Neuronal stem cell (in vitro differentiated cells): ENCODE data around the gene WNT8A.

Source experiments
- DNase-seq: peaks from one replicate; pipeline ENCODE4 v3.0.0-alpha.2; 2013; ENCODE audit warnings: low spot score
- H2AFZ ChIP-seq: one replicate; pipeline ENCODE4 v1.6.1; 2013; ENCODE audit warnings: mild to moderate bottlenecking, low read length, inconsistent platforms
- H2AK5ac ChIP-seq: 2 replicates; pipeline ENCODE4 v1.6.1; 2013; ENCODE audit warnings: low read depth, mild to moderate bottlenecking, inconsistent platforms, low read length, moderate library complexity, mixed read lengths
- H2BK120ac ChIP-seq: 2 replicates; pipeline ENCODE4 v1.6.1; 2013; ENCODE audit warnings: low read depth, mild to moderate bottlenecking, inconsistent platforms, low read length, moderate library complexity, mixed read lengths
- H2BK12ac ChIP-seq: one replicate; pipeline ENCODE4 v1.6.1; 2013; ENCODE audit warnings: low read length, inconsistent platforms
- H2BK15ac ChIP-seq: 2 replicates; pipeline ENCODE4 v1.6.1; 2013; ENCODE audit warnings: mild to moderate bottlenecking, low read length, inconsistent platforms, mixed read lengths
- H2BK5ac ChIP-seq: one replicate; pipeline ENCODE4 v1.6.1; 2013; ENCODE audit warnings: inconsistent platforms, mild to moderate bottlenecking, low read length, moderate library complexity
- H3K14ac ChIP-seq: one replicate; pipeline ENCODE4 v1.6.1; 2013; ENCODE audit warnings: low read length, inconsistent platforms
- H3K18ac ChIP-seq: 2 replicates; pipeline ENCODE4 v1.6.1; 2013; ENCODE audit warnings: low read length, inconsistent platforms
- H3K23ac ChIP-seq: 2 replicates; pipeline ENCODE4 v1.6.1; 2013; ENCODE audit warnings: low read depth, mild to moderate bottlenecking, mixed read lengths, low read length, inconsistent platforms; ENCODE audit not compliant: poor library complexity
- H3K27ac ChIP-seq: replicated peaks from 3 replicates; pipeline ENCODE4 v1.5.1; 2013; ENCODE audit warnings: low read length, inconsistent platforms
- H3K27me3 ChIP-seq, 3 experiments: 2 replicates each; pipeline ENCODE4 v1.6.1; 2013; ENCODE audit warnings: low read length in 3 of 3, mild to moderate bottlenecking in 2 of 3, inconsistent platforms in 1 of 3, low read depth in 1 of 3, mixed read lengths in 1 of 3, moderate library complexity in 1 of 3; ENCODE audit not compliant: control insufficient read depth in 3 of 3, insufficient read depth in 3 of 3
- H3K36me3 ChIP-seq, 2 donors: replicated peaks in 1 of 2; 2 replicates each; pipeline ENCODE4 v1.6.1; 2013; ENCODE audit warnings: low read length in 2 of 2; ENCODE audit not compliant: control insufficient read depth in 2 of 2, insufficient read depth in 2 of 2
- H3K4ac ChIP-seq: 2 replicates; pipeline ENCODE4 v1.6.1; 2013; ENCODE audit warnings: inconsistent platforms, mild to moderate bottlenecking, low read length, moderate library complexity
- H3K4me1 ChIP-seq, 2 donors: 1 replicate in 1 of 2; 2 replicates in 1 of 2; pipeline ENCODE4 v1.6.1; 2013; ENCODE audit warnings: low read length in 2 of 2, low read depth in 1 of 2; ENCODE audit not compliant: control insufficient read depth in 2 of 2, insufficient read depth in 1 of 2
- H3K4me2 ChIP-seq: one replicate; pipeline ENCODE4 v1.6.1; 2013; ENCODE audit warnings: mild to moderate bottlenecking, low read length, inconsistent platforms; ENCODE audit not compliant: insufficient read depth, poor library complexity, severe bottlenecking
- H3K4me3 ChIP-seq, 2 donors: 2 replicates each; pipeline ENCODE4 v1.5.1; 2013; ENCODE audit warnings: low read length in 2 of 2, mild to moderate bottlenecking in 2 of 2, inconsistent platforms in 1 of 2, moderate library complexity in 1 of 2
- H3K79me1 ChIP-seq: one replicate; pipeline ENCODE4 v1.6.1; 2013; ENCODE audit warnings: low read depth, mild to moderate bottlenecking, inconsistent platforms, low read length, moderate library complexity
- H3K9ac ChIP-seq: one replicate; pipeline ENCODE4 v1.6.1; 2013; ENCODE audit warnings: mild to moderate bottlenecking, low read depth, low read length, inconsistent platforms; ENCODE audit not compliant: poor library complexity
- H3K9me3 ChIP-seq, 2 donors: replicated peaks in 1 of 2; 2 replicates each; pipeline versions ENCODE3 to v1.6.1; 2013; ENCODE audit warnings: low read length in 2 of 2, mild to moderate bottlenecking in 2 of 2, inconsistent platforms in 1 of 2, low read depth in 1 of 2, mixed read lengths in 1 of 2, moderate library complexity in 1 of 2; ENCODE audit not compliant: control insufficient read depth in 2 of 2, insufficient read depth in 1 of 2
- H4K8ac ChIP-seq: one replicate; pipeline ENCODE4 v1.6.1; 2013; ENCODE audit warnings: low read depth, mild to moderate bottlenecking, inconsistent platforms, low read length, moderate library complexity
- H4K91ac ChIP-seq: one replicate; pipeline ENCODE4 v1.6.1; 2013; ENCODE audit warnings: low read length, low read depth, mild to moderate bottlenecking, inconsistent platforms; ENCODE audit not compliant: poor library complexity
- WGBS, 2 donors: extraction: QIAGEN DNeasy Blood & Tissue Kit; methylation state at CpG; one replicate each; pipeline ENCODE4 v1.1.7; 2013; ENCODE audit warnings: missing lambda C conversion rate in 2 of 2, mixed read lengths in 1 of 2; ENCODE audit not compliant: insufficient read length in 2 of 2, insufficient replicate concordance in 1 of 2; ENCODE audit errors: extremely low coverage in 2 of 2; 5-methylcytosine and 5-hydroxymethylcytosine counted together

Gene WNT8A

DNA sequence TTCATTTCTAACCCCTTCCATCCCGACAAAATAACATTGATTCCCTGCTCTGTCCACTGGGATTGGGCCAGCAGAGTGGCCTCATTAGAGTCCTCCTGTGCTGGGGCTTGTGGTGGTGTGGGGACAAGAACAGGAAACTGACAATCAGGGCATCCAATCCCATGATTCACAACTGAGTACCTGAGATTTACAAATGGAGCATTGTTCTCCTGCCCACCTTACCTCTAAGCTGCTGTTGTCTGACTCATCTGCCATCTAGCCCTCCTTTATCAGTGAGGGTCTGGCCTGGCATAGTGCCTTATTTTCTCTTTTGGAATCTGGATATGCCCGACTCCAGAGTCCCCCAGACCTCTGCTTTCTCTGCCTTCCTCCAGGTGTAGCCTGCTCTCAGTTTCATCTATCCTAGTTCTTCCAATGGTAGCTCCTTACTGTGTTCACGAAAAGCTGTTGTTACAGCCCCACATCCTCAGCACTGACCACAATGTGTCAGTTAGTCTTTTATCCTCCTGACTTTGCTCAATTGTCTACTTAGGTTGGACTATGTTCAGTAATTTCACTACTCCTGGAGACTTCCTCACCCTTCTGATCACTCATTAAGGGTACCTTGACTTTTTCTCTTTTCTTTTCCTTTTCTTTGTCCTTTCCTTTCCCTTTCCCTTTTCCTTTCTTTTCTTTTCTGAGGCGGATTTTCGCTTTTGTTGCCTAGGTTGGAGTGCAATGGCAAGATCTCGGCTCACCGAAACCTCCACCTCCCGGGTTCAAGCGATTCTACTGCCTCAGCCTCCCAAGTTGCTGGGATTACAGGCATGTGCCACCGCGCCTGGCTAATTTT, 13.4 kb downstream of the WNT8A start:
- no peak overlapping the region for H2BK12ac ChIP-seq
- no peak overlapping the region for H3K4me3 ChIP-seq
- no peak overlapping the region for H3K18ac ChIP-seq
- H4K8ac ChIP-seq = no peak overlapping the region
- no peak overlapping the region for H2AK5ac ChIP-seq
- no peak overlapping the region for H2BK120ac ChIP-seq
- H3K27me3 ChIP-seq = peaks cover 0 to 38% (median 0%) of the 10 kb centered on the region in 3 experiments
- no peak for DNase-seq
- H3K27ac ChIP-seq = no peak overlapping the region
- no peaks in the 10 kb centered on the region for H3K9me3 ChIP-seq
- no peak overlapping the region for H2AFZ ChIP-seq
- H3K9ac ChIP-seq = no peak overlapping the region
- no peak overlapping the region for H3K4me2 ChIP-seq
- H3K14ac ChIP-seq = no peak overlapping the region
- WGBS, 2 donors = no CpG with 5 or more reads among the region's 11 CpGs
- no peaks in the 10 kb centered on the region for H3K36me3 ChIP-seq
- no peak overlapping the region for H4K91ac ChIP-seq
- no peak overlapping the region for H3K4ac ChIP-seq
- no peak overlapping the region for H2BK5ac ChIP-seq
- no peak overlapping the region for H2BK15ac ChIP-seq
- H3K79me1 ChIP-seq = no peaks in the 10 kb centered on the region
- peak overlapping the region; percentile 53 for H3K23ac ChIP-seq
- H3K4me1 ChIP-seq = peaks cover 0 to 6% of the 10 kb centered on the region in 2 donors

DNA sequence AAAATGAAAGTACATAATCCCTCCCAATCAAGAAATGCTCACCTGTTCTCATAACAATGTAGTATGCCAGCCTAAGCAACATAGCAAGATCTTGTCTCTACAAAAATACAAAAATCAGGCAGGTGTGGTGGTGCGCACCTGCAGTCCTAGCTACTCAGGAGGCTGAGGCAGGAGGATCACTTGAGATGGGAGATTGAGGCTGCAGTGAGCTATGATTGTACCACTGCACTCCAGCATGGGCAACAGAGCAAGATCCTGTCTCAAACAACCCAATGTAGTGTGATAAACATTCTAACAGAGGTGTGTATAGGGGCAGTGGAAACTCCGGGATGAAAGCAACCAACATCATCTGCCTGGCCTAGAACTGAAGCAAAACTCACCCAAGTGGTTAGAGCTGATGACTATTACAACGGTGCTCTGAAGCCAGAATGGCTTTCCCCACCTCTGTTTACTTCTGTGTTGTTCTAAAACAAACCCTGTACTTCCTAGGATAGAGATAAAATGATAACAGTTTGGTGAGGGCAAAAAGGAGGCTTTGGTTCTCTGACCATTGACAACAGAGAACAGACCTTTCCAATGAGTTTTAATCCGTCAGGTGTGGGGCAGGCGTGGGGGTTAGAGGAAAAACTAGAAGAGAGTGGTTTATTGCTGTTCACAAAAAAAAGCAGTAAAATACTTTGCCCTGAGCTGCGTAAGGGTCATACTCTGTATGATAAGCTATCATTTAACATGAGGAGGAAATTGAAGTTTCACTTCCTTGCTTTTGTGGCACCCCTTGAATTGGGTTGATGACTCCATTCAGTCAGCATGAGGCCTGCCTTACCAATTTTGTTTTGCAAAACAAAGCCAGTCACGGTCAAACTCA, 18.9 kb downstream of the WNT8A start:
- no peak overlapping the region for H3K27ac ChIP-seq
- H2AK5ac ChIP-seq = no peak overlapping the region
- no peak overlapping the region for H3K4me2 ChIP-seq
- no peak overlapping the region for H2BK120ac ChIP-seq
- no peak overlapping the region for H4K91ac ChIP-seq
- H3K9me3 ChIP-seq = no peaks in the 10 kb centered on the region
- WGBS, 2 donors = no CpG with 5 or more reads among the region's 7 CpGs
- no peak overlapping the region for H3K4ac ChIP-seq
- no peak overlapping the region for H3K18ac ChIP-seq
- no peak overlapping the region for H3K23ac ChIP-seq
- no peak overlapping the region for H3K9ac ChIP-seq
- H3K36me3 ChIP-seq = no peaks in the 10 kb centered on the region
- no peaks in the 10 kb centered on the region for H3K79me1 ChIP-seq
- no peak overlapping the region for H4K8ac ChIP-seq
- no peak overlapping the region for H3K4me3 ChIP-seq
- peaks cover 0 to 2% of the 10 kb centered on the region in 2 donors for H3K4me1 ChIP-seq
- H2AFZ ChIP-seq = no peak overlapping the region
- no peak for DNase-seq
- H2BK5ac ChIP-seq = no peak overlapping the region
- H2BK12ac ChIP-seq = no peak overlapping the region
- H2BK15ac ChIP-seq = no peak overlapping the region
- H3K27me3 ChIP-seq = peaks cover 0 to 9% (median 0%) of the 10 kb centered on the region in 3 experiments
- no peak overlapping the region for H3K14ac ChIP-seq

DNA sequence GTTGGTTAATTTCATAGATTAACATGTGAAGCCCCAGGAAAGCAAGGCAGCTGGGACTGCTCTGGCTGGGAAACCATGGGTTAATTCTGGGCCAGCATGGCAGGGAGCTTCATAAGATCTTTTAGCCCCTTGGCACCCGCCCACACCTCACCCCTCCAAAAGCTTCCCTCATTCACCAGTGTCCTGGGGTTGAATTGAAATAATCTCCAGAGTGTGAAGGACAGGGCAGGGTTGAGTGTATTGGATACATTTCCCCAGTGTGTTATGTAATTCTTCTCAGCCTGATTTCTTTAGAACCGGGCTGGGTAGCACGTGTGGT, 19.4 kb downstream of the WNT8A start:
- Histone ChIP-seq H3K79me1 (no peaks in the 10 kb centered on the region), H3K14ac (no peak overlapping the region), H2AK5ac (no peak overlapping the region), H4K8ac (no peak overlapping the region), H3K4me2 (no peak overlapping the region), H3K4me1 (peaks cover 0 to 2% of the 10 kb centered on the region in 2 donors), H3K9me3 (no peaks in the 10 kb centered on the region), H3K36me3 (no peaks in the 10 kb centered on the region), H2BK12ac (no peak overlapping the region), H3K27ac (no peak overlapping the region), H2BK5ac (no peak overlapping the region), H2BK120ac (no peak overlapping the region), H3K9ac (no peak overlapping the region), H2AFZ (no peak overlapping the region), H4K91ac (no peak overlapping the region), H3K23ac (no peak overlapping the region), H3K4me3 (no peak overlapping the region), H3K27me3 (peaks cover 0 to 9% (median 0%) of the 10 kb centered on the region in 3 experiments), H3K4ac (no peak overlapping the region), H3K18ac (no peak overlapping the region), H2BK15ac (no peak overlapping the region)
- no peak for DNase-seq
- WGBS, 2 donors = no CpG with 5 or more reads among the region's 3 CpGs

DNA sequence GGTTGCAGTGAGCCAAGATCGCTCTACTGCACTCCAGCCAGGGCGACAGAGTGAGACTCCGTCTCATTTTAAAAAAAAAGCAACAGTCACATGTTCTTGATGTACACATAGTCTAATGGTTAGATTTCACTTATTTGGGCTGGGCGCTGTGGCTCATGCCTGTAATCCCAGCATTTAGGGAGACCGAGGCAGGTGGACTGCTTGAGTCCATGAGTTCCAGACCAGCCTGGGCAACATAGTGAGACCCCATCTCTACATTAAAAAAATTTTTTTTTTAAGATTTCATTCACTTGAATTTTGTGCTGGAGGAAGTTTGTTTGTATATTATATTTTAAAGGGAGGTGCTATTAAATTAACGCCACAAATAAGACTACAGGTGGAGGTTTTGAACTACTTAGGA, 21.9 kb downstream of the WNT8A start:
- Histone ChIP-seq H3K14ac (no peak overlapping the region), H3K9me3 (no peaks in the 10 kb centered on the region), H3K4ac (no peak overlapping the region), H3K18ac (no peak overlapping the region), H3K27ac (no peak overlapping the region), H3K79me1 (no peaks in the 10 kb centered on the region), H3K23ac (no peak overlapping the region), H3K27me3 (peaks cover 0 to 13% (median 0%) of the 10 kb centered on the region in 3 experiments), H2BK12ac (no peak overlapping the region), H4K8ac (no peak overlapping the region), H3K36me3 (no peaks in the 10 kb centered on the region), H2AK5ac (no peak overlapping the region), H3K4me1 (peaks cover 0 to 6% of the 10 kb centered on the region in 2 donors), H2BK15ac (no peak overlapping the region), H2BK120ac (no peak overlapping the region), H3K4me3 (no peak overlapping the region), H3K4me2 (no peak overlapping the region), H4K91ac (no peak overlapping the region), H2BK5ac (no peak overlapping the region), H2AFZ (no peak overlapping the region), H3K9ac (no peak overlapping the region)
- no CpG with 5 or more reads among the region's 6 CpGs for WGBS, 2 donors
- no peak for DNase-seq
